H9 (cell line): ENCODE measurements around the gene GFER. TPM values are rescaled to one million over a fixed set of nuclear protein-coding genes. Genes with fewer than 3 reads are reported as not detected.

Experiments used
- DNase-seq: peaks from one replicate; pipeline ENCODE4 v3.0.0-alpha.2; 2017
- H2AFZ ChIP-seq: one replicate; pipeline ENCODE4 v1.6.1; 2013; ENCODE audit warnings: mild to moderate bottlenecking, low read length, control low read depth, moderate library complexity
- H2AK5ac ChIP-seq: 2 replicates; pipeline ENCODE4 v1.6.1; 2013; ENCODE audit warnings: low read length, control low read depth, mixed read lengths; ENCODE audit not compliant: insufficient read length
- H2BK120ac ChIP-seq: one replicate; pipeline ENCODE4 v1.6.1; 2013; ENCODE audit warnings: low read depth, mild to moderate bottlenecking, low read length, control low read depth, inconsistent platforms; ENCODE audit not compliant: poor library complexity, severe bottlenecking
- H2BK12ac ChIP-seq: 2 replicates; pipeline ENCODE4 v1.6.1; 2013; ENCODE audit warnings: low read length, control low read depth, mixed read lengths, low read depth; ENCODE audit not compliant: insufficient read length
- H2BK15ac ChIP-seq: 2 replicates; pipeline ENCODE4 v1.6.1; 2013; ENCODE audit warnings: low read depth, low read length, control low read depth
- H2BK20ac ChIP-seq: one replicate; pipeline ENCODE4 v1.6.1; 2013; ENCODE audit warnings: low read depth, mild to moderate bottlenecking, low read length, control low read depth, inconsistent platforms; ENCODE audit not compliant: poor library complexity, severe bottlenecking
- H2BK5ac ChIP-seq: 2 replicates; pipeline ENCODE4 v1.6.1; 2013; ENCODE audit warnings: low read length, control low read depth, mixed read lengths; ENCODE audit not compliant: insufficient read length
- H3K14ac ChIP-seq: 2 replicates; pipeline ENCODE4 v1.6.1; 2013; ENCODE audit warnings: low read length, control low read depth; ENCODE audit not compliant: insufficient read depth
- H3K18ac ChIP-seq: 2 replicates; pipeline ENCODE4 v1.6.1; 2013; ENCODE audit warnings: low read depth, mild to moderate bottlenecking, mixed read lengths, low read length, control low read depth; ENCODE audit not compliant: insufficient read length
- H3K23ac ChIP-seq: 2 replicates; pipeline ENCODE4 v1.6.1; 2013; ENCODE audit warnings: low read length, control low read depth, mixed read lengths, low read depth; ENCODE audit not compliant: insufficient read length
- H3K23me2 ChIP-seq: 2 replicates; pipeline ENCODE4 v1.6.1; 2013; ENCODE audit warnings: low read depth, mild to moderate bottlenecking, mixed read lengths, low read length, control low read depth; ENCODE audit not compliant: insufficient read length, poor library complexity, severe bottlenecking
- H3K27ac ChIP-seq: 2 replicates; pipeline ENCODE4 v1.5.1; 2013; ENCODE audit warnings: low read length, control low read depth, mixed read lengths, low read depth; ENCODE audit not compliant: insufficient read length
- H3K27me3 ChIP-seq: 2 replicates; pipeline ENCODE4 v1.6.1; 2013; ENCODE audit warnings: low read length, control low read depth, inconsistent platforms; ENCODE audit not compliant: insufficient read depth
- H3K4ac ChIP-seq: 2 replicates; pipeline ENCODE4 v1.6.1; 2013; ENCODE audit warnings: low read depth, mild to moderate bottlenecking, control low read depth, inconsistent platforms, low read length, moderate library complexity
- H3K4me1 ChIP-seq: 2 replicates; pipeline ENCODE4 v1.6.1; 2013; ENCODE audit warnings: low read length, control low read depth, inconsistent platforms; ENCODE audit not compliant: insufficient read depth
- H3K4me2 ChIP-seq: 2 replicates; pipeline ENCODE4 v1.6.1; 2013; ENCODE audit warnings: low read length, control low read depth, mixed read lengths; ENCODE audit not compliant: insufficient read length, insufficient read depth
- H3K56ac ChIP-seq: 2 replicates; pipeline ENCODE4 v1.6.1; 2013; ENCODE audit warnings: low read depth, mild to moderate bottlenecking, mixed read lengths, low read length, control low read depth; ENCODE audit not compliant: insufficient read length
- H3K79me1 ChIP-seq: 2 replicates; pipeline ENCODE4 v1.6.1; 2013; ENCODE audit warnings: low read depth, mild to moderate bottlenecking, moderate library complexity, low read length, control low read depth, inconsistent platforms; ENCODE audit not compliant: insufficient read depth, poor library complexity, severe bottlenecking
- H3K79me2 ChIP-seq: 2 replicates; pipeline ENCODE4 v1.6.1; 2013; ENCODE audit warnings: low read length, control low read depth, inconsistent platforms; ENCODE audit not compliant: insufficient read depth
- H3K9ac ChIP-seq: 2 replicates; pipeline ENCODE4 v1.6.1; 2013; ENCODE audit warnings: low read length, control low read depth, mixed read lengths; ENCODE audit not compliant: insufficient read length; ENCODE audit errors: extremely low read depth
- H3K9me3 ChIP-seq: one replicate; pipeline ENCODE4 v1.6.1; 2013; ENCODE audit warnings: low read depth, low read length, inconsistent platforms; ENCODE audit not compliant: control insufficient read depth
- H3T11ph ChIP-seq: one replicate; pipeline ENCODE4 v1.6.1; 2013; ENCODE audit warnings: mild to moderate bottlenecking, low read length, control low read depth, inconsistent platforms
- H4K20me1 ChIP-seq: one replicate; pipeline ENCODE4 v1.6.1; 2013; ENCODE audit not compliant: control insufficient read depth, insufficient read length, insufficient read depth
- H4K5ac ChIP-seq: 2 replicates; pipeline ENCODE4 v1.6.1; 2013; ENCODE audit warnings: low read depth, mild to moderate bottlenecking, mixed read lengths, low read length, control low read depth; ENCODE audit not compliant: insufficient read length
- H4K8ac ChIP-seq: replicated peaks from 2 replicates; pipeline ENCODE4 v1.6.1; 2013; ENCODE audit warnings: low read length, control low read depth, mixed read lengths, low read depth; ENCODE audit not compliant: insufficient read length
- H4K91ac ChIP-seq: 2 replicates; pipeline ENCODE4 v1.6.1; 2013; ENCODE audit warnings: low read depth, mild to moderate bottlenecking, moderate library complexity, mixed read lengths, low read length, control low read depth; ENCODE audit not compliant: insufficient read length
- H3K27ac Mint-ChIP-seq, 3 experiments: 2 replicates in 2 of 3; 3 replicates in 1 of 3; pipeline ENCODE4 v1.8.0; 2020 to 2021; ENCODE audit warnings: mixed read lengths in 3 of 3, mild to moderate bottlenecking in 1 of 3, moderate library complexity in 1 of 3
- H3K27me3 Mint-ChIP-seq: 2 replicates; pipeline ENCODE4 v1.8.0; 2021; ENCODE audit warnings: low read depth, mild to moderate bottlenecking, moderate library complexity, mixed read lengths
- H3K36me3 Mint-ChIP-seq, 3 experiments: 2 replicates in 2 of 3; 3 replicates in 1 of 3; pipeline ENCODE4 v1.8.0; 2020 to 2021; ENCODE audit warnings: low read depth in 3 of 3, mixed read lengths in 3 of 3; ENCODE audit not compliant: insufficient read depth in 1 of 3
- H3K4me1 Mint-ChIP-seq, 2 experiments: 2 replicates each; pipeline ENCODE4 v1.8.0; 2020; ENCODE audit warnings: mixed read lengths in 2 of 2
- H3K4me3 Mint-ChIP-seq, 2 experiments: 2 replicates in 1 of 2; 3 replicates in 1 of 2; pipeline ENCODE4 v1.8.0; 2020 to 2021; ENCODE audit warnings: mild to moderate bottlenecking in 2 of 2, mixed read lengths in 2 of 2, moderate library complexity in 1 of 2
- H3K9me3 Mint-ChIP-seq, 2 experiments: 2 replicates in 1 of 2; 3 replicates in 1 of 2; pipeline ENCODE4 v1.8.0; 2020; ENCODE audit warnings: mild to moderate bottlenecking in 2 of 2, mixed read lengths in 2 of 2, moderate library complexity in 1 of 2
- CTCF ChIP-seq: fragments of 200-600 bp; sonication (generic); conservative IDR thresholded peaks from 3 replicates; pipeline ENCODE4 v1.8.0; 2021; ENCODE audit warnings: antibody characterized with exemption, mild to moderate bottlenecking
- WGBS: extraction: QIAGEN DNeasy Blood & Tissue Kit; methylation state at CpG from one replicate; pipeline ENCODE4 v1.1.7; 2013; ENCODE audit warnings: missing lambda C conversion rate, low lambda C conversion rate, mixed read lengths; ENCODE audit not compliant: insufficient read length; ENCODE audit errors: extremely low coverage; 5-methylcytosine and 5-hydroxymethylcytosine counted together
- total RNA-seq: library from RNA; stranded (reverse); gene quantifications from 2 replicates; pipeline ENCODE4 v1.2.1, GENCODE V29; 2021

GFER gene
- total RNA-seq, 1 experiment from 2014 or later, result 49.1 TPM

GRCh38 chr16:1968146-1968953, 15.6 kb upstream of the GFER start:
- no peaks in the 10 kb centered on the region for H3K27me3 ChIP-seq
- no peaks in the 10 kb centered on the region for H3K9me3 ChIP-seq

More at GRCh38 chr16:1968146-1968953, 15.6 kb upstream of the GFER start:
- Histone ChIP-seq H3K14ac (no peak overlapping the region), H2BK20ac (no peak overlapping the region), H2AFZ (no peak overlapping the region), H3K23ac (no peak overlapping the region), H2AK5ac (no peak overlapping the region), H3T11ph (no peak overlapping the region), H3K79me1 (peaks cover 5% of the 10 kb centered on the region), H4K20me1 (no peaks in the 10 kb centered on the region), H2BK5ac (no peak overlapping the region), H3K4me1 (no peaks in the 10 kb centered on the region), H3K56ac (no peak overlapping the region), H3K23me2 (peaks cover 21% of the 10 kb centered on the region), H3K18ac (no peak overlapping the region), H2BK120ac (no peak overlapping the region), H3K79me2 (peaks cover 23% of the 10 kb centered on the region), H3K4me2 (no peak overlapping the region), H4K91ac (no peak overlapping the region), H2BK12ac (no peak overlapping the region), H2BK15ac (no peak overlapping the region), H3K27ac (no peak overlapping the region), H3K4ac (no peak overlapping the region), H4K8ac (no peak overlapping the region), H3K9ac (no peak overlapping the region), H4K5ac (no peak overlapping the region)
- Mint-ChIP-seq H3K36me3 (peaks cover 9 to 14% (median 10%) of the 10 kb centered on the region in 3 experiments), H3K27me3 (peaks cover 2% of the 10 kb centered on the region; the same call in 1 of the 2 replicates), H3K4me1 (peaks cover 15 to 27% of the 10 kb centered on the region in 2 experiments), H3K27ac (no peak overlapping the region), H3K4me3 (no peak overlapping the region), H3K9me3 (peaks cover 0 to 3% of the 10 kb centered on the region in 2 experiments; a peak in 3 of 5 replicates)
- TF ChIP-seq CTCF, result no peak
- WGBS, result no CpG with 5 or more reads among the region's 41 CpGs
- DNase-seq, result no peak
